LHCN-M2 (cell line): Measurements from ENCODE around the gene CCDC13. TPM values are rescaled to one million over a fixed set of nuclear protein-coding genes. Genes with fewer than 3 reads are reported as not detected.

ENCODE experiments used
- DNase-seq: peaks from one replicate; pipeline ENCODE4 v3.0.0-alpha.2; 2012; ENCODE audit warnings: low read depth
- total RNA-seq: library from RNA; depleted of rRNA; stranded (reverse); fragments of >200 nt; gene quantifications from 2 replicates; pipeline ENCODE4 v1.2.3, GENCODE V29; 2014

CCDC13 gene
- total RNA-seq, 1 experiment from 2014 or later = 0.57 TPM

DNA sequence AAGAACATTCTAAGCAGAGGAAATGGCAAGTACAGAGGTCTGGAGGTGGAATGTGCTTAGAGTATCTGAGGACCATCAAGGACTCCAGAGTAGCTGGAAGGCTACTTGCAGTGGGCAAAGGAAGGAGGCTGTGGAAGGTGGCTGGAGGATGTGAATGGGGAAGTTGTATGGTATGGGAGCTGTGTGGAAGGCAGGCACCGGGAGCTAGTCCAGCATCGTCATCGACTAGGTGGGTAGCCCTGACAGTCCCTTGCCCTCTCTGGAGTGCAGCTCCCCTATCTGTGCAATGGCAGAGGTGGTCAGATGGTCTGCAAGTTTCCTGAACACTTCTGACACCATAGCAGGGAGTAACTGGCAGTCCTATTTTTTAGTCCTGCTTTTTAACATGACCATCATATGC is 19.3 kb downstream of the CCDC13 start:
- no peak for DNase-seq

DNA sequence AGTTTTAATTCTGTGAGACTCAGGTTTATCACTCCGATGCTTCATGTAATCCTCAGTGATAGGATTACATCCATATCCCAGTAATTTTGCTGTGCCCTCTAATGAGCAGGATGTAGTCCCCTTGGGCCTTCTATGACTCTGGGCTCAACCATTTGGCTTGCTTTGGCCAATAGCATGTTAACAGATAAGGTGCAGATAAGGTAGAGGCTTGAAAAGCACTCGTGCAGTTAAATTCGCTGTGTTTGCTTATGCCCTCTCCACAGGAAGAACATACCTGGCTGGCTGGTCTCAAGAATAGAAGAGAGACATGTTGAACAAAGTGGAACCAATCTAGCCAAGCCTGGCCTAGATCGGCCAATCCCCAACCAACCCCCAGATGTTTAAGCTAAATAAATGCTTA is 20.1 kb downstream of the CCDC13 start:
- no peak for DNase-seq

DNA sequence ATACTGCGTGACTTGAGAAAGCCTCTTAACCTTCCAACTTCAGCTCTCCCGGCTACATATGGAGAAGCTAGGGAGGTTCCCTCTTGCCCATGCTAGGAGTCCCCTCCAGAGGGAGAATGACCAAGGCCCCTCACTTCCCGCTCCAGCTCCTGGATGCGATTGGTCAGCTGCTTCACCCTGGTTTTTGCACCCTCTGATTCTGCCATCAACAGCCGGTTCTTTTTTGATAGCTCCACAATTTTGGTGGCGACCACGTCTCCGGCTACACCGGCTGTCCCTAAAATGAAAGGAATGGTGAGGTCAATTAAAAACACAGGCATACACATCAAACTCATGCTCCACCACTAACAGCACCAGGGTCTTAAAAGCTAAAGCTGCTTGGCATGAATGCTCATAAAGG is 20.6 kb downstream of the CCDC13 start:
- DNase-seq = no peak

DNA sequence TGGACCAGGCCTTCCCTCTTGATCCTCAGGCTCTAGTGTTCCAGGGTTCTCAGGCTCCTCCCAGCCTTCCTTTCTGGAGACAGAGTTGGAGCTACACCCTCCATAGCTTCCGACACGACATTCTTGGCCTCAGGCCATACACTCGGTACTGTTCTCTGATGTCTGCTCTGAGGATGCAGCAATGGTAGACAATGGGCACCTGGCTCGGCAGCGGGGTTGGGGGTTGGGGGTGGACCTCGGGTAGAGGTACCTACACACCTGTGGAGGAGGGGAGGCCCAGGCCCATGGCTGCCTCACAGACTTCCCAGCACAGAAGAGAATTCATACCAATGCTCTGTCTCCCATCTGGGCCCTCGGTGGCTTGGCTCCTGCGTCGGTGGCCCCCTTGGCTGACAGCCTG is 21.4 kb downstream of the CCDC13 start:
- no peak for DNase-seq

DNA sequence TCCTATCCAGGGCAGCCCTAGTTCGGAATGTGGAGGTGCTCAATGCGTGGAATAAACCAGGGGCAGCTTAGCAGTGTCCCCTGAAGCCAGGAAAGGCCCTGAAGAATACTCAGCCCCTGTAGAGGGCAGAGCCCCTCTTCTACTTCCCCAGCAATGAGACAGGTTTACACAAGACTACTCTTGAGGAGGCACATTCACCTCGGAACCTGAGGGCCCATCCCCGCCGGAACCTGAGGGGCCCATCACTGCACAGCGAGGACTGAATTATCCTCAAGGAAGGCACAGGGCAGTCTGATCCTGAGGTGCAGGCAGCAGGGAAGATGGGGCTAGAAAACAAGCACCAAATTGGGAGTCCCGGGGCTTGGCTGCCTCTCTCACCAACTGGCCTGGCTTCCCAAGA is 22.2 kb downstream of the CCDC13 start:
- no peak for DNase-seq

DNA sequence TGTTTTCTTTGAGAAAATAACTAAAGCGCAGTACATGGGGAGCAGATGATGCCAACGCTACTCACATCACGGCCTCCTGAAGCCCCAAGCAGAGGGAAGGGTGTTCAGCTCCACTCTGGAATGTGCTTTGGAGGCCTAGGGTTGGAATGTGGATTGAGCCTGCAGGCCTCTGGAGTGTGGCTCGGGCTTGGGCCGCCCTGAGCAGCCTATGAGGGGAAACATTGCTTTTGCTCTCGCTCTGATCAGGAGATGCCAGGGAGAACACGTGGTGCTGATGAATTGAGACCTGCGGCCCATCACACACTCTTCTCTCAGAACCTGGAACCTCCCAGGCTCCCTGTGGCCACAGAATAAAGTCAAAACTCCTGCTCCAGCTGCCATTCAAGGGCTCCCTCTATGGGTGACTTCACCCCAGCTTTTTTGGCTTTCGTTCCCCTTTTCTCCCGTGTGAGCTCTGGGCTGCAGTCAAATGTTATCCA is 23.3 kb downstream of the CCDC13 start:
- DNase-seq = peak; percentile 22

DNA sequence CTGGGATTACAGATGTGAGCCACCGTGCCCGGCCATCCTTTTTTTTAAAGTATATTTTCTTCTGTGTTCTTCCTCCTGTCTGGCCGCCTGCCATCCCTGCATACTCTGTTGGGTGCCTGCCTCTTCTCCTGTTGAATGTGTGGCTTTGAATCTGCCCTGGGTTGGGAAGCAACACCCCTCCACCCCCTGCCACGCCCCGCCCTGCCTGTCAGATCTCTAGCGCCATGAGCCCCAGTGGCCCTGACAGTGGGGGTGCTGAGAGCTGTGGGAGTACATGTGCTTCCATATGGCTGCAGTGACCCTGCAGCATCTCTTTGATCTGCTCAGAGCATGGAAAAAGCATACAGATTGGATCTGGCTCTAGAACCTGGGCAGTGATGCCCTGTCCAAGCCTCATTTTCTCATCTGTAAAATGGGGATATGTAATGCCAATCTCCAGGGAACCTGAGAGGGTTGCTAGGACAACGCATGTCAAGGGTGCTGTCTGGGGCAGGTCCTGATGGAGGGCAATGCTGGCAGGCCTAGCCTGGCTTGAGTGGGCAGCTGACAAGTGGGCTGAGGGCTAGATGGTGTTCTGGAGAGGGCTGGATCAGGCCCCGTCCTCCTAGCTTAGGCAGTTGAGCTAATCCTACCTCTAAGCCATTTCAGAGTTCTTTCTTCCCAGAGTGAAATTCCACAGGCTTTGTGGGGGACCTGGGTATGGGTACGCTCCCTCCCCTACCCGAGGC is 23.9 kb downstream of the CCDC13 start:
- no peak for DNase-seq

DNA sequence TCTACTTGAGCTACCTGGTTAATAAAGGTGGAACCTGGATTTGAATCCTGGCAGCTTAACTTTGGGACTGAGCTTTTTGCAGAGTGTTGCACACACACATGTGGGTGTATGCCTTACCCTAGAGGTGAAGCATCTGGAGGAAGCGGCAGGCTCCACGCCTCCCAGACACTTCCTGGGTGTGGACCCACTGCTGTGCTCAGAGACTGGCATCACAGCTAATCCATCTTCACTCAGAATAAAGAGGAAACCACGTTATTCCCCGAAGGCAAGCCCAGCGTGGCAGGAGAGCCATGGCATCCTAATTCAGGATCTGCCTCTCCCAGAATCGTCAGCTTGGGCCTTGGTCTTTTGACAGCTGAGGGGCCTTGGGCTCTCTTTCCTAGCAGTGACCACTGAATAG is 25.5 kb downstream of the CCDC13 start:
- DNase-seq = no peak

DNA sequence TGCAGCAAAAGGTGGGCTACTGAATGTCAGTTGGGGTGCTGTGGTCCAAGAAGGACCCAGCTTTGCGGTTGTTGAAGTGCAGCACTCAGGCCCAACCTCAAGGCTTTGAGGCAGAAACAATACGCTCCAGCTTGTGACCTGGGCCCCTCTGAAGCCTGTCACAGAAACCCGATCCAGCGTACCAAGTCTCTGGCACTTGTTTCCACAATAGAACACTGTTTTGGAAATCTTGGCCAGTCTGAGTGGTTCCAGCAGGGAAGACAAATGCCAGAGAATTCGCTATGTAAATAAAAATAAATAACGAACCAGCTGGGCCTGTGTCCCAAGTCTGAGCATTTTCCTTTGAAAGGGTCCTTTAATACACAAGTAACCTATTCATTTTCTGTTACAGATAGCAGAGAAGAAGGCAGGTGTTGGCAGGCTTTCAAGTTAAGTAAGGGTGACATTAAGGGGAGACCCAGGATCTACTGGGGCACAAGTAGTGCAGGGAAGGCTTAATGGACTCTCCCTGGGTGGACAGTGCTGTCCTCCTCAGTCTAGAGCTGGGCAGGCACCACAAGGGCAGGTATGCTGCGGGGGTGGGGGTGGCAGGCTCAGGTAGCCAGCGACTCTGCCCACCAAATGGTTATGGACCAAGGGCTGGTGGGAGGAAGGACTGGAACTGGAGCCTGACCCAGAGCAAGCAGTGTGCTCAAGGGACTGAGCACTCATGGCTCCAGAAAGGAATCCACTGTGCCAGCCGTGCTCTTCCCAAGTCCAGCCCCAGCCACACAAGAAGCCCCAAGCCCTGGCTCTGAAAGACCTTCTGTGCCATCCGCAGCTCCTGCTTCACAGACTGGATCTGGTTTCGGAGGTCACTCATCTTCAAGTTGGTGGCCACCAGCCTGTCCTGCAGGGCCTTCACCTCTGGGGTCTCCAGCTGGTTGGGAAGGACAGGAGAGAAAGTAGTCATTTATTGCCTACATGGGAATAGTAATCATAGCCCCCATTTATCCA is 26.3 kb downstream of the CCDC13 start:
- DNase-seq = no peak

DNA sequence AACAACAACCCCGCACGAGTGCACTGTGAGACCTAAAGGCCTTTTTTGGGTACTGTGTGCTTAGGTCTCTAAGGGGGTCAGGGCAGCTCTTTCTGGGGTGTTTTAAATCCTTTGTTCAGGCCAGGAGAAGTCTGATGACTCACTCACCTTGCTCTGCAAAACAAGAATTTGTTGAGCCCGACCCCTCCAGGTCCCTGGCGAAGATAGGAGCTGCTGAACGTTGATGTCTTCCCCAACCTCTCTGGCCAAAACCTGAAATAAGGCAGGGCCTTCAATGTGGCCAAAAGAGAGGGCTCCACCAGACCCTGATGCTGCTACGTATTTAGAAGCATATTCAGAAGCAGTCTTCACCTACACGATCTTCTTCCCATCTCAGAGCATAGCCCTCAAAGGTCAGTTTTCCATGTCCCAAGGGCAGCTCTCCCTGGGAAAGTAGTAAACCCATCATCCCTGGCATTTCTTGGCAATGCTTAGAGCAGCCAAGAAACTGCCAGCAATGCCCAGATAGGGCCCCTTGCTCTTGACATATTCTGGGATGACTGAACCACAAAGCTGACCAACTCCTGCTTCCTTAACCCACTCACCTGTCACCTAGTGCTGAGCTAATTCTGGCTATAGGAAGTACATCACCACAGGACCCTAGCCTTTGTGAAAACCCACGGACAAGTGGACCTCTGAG is 27.1 kb downstream of the CCDC13 start:
- DNase-seq = no peak

DNA sequence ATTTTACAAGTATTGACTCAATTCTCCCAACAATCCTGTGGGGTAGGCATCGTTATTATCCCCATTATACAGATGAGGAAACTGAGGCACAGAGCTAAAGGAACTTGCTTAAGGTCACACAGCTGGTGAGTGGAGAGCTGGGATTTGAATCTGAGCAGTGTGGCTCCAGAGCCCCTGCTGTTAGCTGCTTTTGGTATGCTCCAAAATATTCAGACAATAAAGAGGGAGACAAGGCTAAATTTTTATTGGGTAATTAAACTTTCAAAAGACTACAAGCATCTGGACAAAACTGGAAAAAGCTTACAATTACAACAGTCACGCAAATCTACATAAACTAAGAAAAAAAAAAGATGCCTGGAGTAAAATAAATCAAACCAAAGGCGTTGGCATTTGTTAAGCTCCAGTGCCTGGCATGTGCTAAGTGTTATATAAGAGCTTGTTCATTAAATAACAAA is 27.7 kb downstream of the CCDC13 start:
- DNase-seq = no peak

DNA sequence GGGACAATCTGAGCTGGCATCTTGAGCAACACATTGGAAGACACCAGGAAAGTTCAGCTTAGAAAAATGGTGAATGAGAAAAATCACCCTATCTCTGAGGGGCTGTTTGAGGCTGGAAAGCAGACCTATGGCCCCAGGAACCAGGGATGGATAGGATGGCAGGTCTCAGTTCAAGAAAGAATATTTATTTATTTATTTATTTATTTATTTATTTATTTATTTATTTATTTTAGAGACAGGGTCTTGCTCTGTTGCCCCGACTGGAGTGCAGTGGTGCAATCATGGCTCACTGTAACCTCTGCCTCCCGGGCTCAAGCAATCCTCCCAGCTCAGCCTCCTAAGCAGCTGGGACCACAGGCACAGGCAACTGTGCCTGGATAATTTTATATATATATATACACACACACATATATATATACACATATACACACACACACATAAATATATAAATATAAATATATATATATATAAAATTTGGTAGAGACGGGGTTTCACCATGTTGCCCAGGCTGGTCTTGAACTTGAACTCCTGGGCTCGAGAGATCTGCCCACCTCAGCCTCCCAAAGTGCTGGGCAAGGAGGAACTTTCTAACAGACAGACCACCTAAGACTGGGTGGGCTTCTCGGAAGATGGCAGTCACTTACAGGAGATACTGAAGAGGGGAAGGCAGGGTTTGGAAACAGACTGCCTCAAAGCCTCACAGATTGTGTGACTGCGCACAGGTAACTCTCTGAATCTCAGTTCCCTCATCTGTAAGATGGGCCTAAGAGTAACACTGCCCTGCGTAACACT is 29.7 kb downstream of the CCDC13 start:
- DNase-seq = no peak

DNA sequence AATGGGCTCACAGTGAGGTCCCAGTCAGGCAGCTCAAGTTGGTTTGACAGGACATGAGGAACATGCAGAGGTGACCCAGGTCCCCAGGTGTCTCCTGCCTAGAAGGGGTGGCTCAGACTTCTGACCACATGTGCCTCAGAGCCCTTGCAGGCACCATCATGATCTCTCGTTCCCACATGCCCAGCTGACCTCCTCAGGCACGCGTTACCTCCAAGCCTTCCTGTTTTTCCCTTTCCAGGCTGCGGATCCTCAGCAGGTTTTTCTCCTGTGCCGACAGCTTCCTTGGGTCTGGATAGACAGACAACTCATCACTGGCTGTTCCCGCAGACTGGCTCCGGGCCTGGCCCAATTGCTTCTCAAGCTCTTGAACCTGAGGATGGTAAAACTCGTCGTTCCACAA is 30.4 kb downstream of the CCDC13 start:
- no peak for DNase-seq

DNA sequence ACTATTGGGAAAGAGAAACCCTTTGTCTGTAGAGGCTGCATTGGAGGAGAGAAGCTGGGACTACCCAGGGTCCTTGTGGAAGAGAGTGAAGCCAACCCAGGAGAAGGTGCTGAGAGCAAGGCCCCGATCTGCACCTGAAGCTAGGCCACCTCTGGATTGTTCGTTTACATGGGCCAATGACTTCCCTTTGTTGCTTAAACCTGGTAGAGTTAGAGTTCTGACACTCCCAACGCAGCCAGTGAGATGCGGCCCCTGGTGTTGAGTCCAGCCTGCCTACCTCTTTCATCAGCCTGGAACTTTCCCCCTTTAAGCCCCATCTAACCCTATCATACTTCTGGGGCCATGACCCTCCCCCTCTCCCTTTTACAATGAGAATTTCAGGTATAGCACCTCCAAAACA is 30.8 kb downstream of the CCDC13 start:
- no peak for DNase-seq

DNA sequence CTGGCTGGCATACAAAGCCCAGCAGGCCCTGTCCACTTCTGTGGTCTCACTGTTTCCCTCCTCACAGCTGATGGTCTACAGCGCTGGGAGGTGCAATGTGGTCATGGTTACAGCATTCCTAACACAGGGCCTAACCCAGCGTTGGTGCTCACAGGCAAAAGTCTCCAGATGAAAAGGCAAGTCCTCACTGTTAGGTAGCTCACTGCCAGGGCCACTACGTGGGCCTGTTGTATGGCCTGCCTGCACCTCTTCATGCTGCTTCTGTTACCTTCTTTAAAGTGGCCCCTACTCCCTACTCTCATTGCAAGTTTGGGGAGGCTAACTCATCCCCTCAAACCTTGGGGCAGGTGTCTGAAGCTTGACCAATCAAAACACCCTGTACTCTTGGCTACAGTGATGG is 31.3 kb downstream of the CCDC13 start:
- DNase-seq = no peak

DNA sequence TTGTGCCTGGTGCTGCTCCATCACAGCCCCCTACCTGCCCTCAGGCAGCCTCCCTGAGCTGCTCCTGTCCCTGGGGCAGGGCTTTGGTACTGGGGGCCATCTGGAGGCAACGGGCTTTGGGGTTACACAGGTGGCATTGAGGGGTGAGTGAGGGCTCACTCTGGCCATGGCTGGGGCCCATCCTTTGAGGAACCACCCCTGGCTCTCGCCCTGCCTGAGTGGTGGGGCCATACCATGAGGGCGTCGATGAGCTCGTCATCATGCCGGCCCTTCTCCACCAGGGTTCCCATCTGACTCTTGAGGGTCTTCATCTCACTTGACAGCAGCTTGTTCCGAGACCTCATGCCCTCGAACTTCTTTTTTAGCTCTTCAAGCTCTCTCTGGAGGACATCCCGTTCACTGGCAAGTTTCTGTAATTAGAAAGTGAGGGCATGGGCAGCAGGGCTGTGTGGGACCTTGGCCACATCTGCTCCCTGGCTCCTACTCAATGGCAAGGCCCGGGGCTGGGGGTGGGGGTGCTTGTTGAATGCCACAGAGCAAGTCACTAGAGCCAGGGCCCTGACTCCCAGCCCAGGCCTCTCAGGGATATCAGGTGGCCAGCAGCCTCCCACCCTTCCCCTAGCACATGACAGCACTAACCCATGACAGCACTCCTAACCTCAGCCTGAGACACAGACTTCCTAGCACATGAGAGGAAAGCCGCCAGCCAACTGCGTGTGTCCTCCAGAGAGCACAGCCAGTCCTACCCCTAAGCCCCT is 33.5 kb downstream of the CCDC13 start:
- DNase-seq = no peak

DNA sequence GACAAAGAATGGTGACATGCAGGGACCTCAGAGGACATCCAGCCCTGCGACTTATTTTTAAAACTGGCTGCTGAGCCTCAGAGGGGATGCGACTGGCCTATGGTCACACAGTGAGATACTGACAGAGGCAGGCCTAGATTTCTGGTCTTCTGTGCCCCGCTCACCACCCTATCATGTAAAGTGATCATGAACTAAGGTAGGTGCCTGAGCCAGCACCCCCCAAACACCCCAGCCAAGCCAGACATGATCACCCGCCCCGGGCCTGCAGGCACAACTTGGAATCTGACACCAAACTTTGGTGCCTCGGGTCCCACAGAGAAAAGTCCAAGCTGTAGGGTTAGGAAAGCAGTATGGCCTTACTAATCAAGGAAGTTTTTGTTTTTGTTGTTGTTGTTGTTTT is 36.5 kb downstream of the CCDC13 start:
- DNase-seq = no peak

DNA sequence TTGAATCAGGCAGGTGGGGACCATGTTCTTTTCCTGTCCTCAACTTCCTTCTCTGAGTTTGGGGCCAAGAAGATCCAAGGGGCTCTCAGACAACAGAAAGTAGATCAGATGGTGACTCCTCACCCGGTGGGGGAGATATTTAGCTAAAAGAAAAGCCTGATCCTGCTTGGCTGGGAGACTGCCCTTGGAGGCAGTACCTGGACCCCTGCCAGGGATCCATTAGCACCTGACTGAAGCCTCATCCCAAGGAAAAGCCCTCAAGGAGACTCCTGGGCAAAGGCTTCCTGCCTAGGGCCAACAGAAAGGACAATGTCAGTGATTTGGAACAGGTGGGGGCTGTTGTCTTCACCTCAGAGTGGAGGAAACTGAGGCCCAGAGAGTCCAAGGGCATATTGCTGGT is 37.0 kb downstream of the CCDC13 start:
- no peak for DNase-seq

DNA sequence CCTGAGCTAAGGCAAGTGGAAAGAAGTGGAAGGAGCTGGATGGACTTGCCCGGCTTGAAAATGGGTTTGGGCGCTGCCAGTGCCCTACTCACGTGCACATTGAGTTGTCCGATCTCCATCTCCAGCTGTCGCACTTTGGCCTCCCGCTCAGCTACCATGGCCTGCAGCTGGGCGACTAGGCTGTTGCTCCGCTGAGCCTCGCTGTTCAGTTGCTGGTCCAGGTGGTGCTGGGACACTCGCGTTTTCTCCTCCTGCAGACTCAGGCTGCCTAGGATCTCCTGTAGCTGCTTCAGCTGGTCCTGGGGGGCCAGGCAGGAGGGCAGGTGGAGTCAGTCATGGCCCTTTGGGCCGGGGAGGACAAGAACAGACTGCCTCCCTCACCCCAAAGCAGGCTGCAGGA is 37.4 kb downstream of the CCDC13 start:
- DNase-seq = no peak

DNA sequence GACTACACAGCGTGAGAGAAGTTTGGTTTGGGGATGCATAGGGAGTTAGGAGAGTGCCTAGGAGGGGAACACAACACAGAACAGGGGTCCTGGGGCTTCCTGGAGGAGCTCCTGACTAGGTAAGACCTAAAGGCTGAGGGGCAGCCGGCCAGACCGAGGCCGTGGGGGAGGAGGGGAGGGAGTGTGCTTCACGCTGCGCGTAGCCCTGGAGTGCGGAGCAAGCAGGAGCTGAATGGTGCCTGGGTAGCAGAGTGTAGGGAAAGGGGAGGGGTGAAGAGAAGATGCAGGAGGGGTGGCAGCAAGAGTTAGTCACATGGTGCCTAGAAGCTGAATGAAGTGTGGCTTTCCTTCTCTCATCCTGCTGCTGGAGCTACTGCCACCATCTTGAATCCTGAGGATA is 38.0 kb downstream of the CCDC13 start:
- DNase-seq = no peak
